Measurements from ENCODE around the gene FAM241B.

The FAM241B gene

GRCh38 chr10:69649786-69650550 is 19.9 kb downstream of the FAM241B start:
- no peak for DNase-seq

- DNase-seq: no peak
Observed at GRCh38 chr10:69650589-69651261, 20.7 kb downstream of the FAM241B start.

DNA sequence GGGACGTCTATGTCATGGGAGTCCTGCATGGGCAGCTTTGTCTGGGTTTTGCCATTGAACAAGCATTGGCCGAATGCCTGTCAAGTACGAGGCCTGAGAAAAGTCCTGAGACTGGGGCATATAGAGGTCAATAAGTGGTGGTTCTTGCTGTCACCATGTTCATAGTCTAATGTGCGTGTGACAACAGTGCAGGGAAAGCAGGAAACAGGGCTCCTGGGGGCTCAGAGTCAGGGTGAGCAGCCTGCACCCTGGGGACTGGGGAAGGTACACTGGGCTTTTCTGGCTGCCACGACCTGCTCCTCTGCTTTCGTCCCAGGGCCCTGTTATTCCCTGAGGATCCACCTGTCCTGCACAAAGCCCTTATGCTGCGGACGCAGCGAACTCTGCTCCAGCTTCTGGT is 21.3 kb downstream of the FAM241B start:
- DNase-seq: no peak

GRCh38 chr10:69652111-69652856 is 22.2 kb downstream of the FAM241B start:
- DNase-seq: no peak

- DNase-seq: no peak
Observed at GRCh38 chr10:69652857-69653199, 22.8 kb downstream of the FAM241B start.

DNA sequence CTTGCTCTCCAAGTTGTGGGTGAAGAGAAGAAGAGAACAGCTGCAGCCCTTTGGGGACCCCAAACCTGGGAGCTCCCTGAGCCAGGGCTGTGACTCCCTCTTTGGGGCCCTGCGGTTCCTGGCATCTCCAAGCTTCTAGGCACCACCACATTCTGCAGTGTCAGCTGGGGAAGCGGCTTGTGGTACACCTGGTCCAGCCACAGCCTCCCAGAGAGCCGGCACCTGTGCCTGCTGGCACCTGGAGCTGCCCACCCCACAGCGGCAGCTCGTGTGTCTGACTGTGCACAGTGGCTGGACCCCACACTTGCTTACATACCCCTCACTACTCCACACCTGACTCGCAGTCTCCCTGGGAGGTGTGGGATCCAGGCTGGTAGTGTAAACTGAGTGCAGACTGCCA is 23.5 kb downstream of the FAM241B start:
- DNase-seq: no peak

DNA sequence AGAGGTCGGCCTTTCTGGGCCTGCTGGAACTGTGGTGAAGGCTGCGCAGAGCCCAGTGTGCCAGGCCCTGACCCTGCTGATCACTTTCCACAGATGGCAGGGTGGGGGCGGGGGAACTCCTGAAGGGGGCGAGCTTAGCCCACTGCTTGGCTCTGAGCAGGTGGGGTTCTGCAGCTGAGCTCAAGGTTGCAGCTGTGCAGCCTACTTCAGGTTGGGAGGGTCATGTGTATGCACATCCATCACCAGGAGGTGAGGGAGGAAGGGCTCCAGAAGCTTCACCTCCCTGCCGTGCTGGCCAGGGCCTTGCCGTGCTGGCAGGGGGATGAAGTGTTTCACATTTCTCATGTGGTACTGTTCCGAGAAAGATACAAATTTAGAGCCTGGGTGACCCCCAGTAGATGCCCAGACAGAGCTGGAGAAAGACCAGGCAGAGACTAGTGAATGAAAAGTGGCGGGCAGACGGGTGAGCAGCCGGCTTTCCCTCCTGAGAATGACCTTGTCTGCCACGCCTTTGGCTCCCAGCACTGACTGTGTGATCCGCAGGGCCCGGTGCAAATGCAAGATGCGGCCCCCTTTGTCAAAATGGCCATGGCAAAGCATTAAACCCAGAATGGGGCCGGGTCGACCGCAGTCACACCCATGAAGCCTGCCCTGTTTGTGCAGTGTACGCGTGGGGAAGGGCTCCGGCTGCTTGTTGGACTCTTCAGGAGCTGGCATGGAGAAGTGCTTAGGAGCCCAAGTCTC is 25.2 kb downstream of the FAM241B start:
- DNase-seq: no peak

DNA sequence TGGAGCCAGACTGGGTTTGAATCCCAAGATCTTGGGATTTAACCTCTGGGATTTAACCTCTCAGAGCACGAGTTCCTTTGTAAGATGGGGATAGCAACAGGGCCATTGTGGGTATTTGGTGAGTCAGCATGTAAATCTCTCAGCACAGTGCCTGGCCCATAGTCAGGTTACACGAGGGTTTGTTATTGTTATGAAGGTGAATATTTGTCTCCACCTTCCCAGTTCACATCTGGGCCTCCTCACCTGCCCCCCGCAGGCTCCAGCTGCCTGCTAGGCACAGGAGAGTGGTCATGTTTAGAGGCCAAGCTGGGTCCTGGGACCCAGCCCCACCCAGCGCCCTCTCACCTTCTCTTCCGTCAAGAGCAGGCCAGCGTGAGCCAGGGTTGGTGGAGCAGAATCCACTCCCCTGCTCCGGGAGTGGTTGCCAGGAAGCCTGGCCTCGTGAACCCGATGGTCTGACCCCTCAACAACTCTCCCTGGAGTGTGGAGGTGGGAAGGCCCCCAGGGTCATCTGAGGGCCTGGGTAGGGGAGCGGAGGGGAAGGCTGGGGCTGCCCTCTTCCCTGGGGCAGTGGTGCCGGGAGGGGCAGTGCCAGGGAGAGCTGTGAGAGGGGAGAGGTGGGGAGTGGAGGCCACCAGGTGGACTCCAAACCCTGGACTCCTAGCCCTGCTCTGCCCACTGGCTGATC is 26.0 kb downstream of the FAM241B start:
- DNase-seq: no peak

DNA sequence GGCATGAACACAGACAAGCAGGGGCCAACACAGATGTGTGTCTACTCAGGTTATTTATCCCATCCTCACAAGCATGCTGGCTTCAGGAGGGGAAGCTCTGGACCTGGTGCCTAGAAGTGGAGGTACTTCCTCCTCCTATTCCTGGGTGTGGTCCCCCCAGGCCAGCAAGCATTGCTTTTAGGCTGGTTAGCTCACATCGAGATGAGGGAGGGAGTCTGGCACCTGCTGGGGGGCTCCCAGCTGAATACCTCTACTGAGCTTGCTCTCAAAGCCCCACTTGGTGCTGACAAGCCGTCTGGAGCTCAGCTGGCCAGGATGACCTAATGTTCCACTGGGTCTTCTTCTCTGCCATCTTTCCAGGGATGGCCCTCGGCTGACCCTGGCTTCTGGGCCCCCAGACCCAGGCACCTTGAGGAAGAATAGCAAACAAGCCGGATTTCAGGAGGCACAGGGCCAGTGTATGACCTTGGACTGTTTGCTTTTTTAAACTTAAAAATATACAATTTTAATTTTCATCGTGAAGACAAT is 26.8 kb downstream of the FAM241B start:
- no peak for DNase-seq

DNA sequence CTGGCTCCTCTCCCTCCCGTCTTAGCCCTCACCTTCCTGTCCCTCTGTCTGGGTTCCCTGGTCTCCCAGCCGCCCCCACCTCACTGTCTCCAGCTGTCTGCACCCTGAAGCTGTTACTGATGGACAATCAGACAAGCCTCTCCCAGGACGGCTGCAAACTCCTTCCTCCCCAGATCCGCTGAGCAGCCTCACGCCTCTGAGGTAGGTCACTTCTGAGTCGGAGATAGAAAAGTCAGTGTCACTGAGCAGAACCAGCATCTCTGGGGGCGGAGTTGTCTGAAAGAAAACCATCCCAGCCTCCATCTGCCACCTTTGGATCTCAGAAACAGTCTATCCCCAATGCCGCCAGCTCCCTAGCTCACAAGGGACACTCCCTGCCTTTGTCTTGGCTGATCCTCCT is 27.4 kb downstream of the FAM241B start:
- no peak for DNase-seq

GRCh38 chr10:69657866-69658265 is 27.8 kb downstream of the FAM241B start:
- DNase-seq: no peak

- no peak for DNase-seq
Observed at GRCh38 chr10:69659241-69660038, 29.4 kb downstream of the FAM241B start.

DNA sequence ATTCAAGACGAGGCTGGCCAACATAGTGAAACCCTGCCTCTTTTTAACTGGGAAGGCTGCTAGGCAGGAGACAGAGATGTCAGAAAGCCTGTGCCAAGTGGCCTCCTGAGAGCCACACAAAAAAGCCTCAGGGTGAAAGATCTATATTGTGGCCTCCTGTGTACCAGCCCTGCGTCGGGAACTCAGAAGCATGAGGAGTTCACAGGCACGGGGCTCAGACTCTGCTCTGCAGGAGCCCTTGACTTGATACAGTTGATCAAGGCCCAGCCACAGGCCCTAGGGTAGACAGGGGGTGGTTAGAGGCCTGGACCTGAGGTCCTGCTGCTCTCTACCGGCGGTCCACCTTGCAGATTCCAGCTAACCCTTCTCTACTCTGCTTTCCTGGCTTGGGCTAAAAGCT is 30.2 kb downstream of the FAM241B start:
- DNase-seq: no peak

DNA sequence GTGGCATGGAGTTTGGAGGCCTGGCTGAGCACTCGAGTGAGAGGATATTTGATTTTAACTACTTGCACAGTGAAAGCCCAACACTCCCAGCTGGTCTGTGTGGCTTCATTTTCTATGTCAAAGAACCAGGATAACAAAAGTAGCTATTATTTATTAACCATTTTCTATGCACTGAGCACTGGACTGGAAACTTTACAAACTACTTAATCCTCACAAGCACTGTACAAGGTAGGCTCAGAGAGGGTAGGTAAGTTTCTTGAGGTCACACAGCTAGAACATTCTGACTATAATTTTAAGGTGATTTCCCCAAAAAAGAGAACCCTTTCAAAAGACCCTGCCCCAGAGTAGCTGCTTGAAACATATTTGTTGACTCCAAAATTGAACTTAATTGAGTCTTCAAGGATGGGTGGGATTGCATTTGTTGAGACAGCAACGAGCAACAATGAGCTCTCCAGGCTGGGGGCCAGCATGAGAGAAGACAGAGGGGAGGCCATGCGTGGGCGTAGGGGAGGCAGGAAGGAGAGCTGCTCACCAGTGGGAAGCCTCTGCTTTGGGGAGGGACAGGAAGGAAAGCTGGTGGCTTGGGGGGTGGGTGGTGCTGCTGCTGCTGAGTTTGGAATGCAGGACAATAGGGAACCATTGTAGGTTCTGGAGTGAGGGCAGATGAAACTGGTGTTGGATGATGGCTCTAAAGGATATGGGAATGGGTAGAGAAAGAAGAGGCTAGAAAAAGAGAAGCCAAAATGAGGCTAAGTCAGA is 31.5 kb downstream of the FAM241B start:
- DNase-seq: no peak

DNA sequence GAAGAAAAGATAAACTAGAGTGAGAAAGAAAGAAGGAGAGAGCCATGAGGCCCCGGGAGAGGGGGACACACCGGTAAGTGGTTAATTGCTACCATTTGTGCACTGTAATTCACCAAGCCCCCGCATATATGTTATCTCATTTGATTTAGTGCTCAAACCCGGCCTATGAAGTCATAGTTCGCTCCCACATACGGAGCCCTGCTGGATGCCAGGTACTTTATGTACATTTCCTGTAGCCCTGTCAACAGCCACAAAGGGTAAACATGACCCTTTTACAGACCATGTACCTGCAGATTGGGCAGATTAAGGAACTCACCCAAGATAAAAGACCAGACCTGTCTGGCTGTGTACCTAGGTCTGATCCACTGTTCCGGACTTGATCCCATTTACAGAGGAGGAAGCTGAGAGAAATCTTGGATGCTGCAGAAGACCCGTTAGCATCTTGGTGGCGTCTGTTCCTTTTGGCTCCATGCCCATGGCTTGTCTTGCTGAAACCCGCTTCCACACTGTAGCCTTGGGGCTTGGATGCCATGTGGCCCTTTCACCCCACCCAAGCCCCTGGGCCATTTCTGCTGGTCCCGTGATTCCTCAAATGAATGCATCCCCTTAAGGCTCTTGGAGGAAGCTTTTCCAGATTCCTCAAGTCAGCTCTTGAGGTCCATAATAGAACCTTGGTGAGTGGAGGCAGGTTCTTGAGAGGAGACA is 32.3 kb downstream of the FAM241B start:
- no peak for DNase-seq

DNA sequence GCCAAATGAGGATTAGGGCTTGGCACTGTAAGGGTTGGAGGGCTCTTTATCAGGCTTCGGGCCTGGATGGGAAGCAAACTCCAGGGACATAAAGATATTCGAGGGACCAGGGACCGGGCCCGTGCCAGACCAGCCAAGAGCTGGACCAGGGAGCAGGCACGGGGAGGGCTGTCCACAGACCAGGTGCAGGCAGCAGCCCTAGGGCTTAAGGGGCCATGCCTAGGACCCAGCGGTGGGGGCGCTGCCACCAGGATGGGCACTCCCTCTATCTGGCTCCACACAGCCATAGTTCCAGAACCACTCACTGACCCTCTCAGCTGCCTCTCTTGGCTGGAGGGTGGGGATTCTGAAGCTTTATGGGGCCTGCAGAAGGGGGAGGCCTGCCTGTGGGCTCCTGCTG is 32.9 kb downstream of the FAM241B start:
- DNase-seq: no peak

GRCh38 chr10:69663369-69663947 is 33.4 kb downstream of the FAM241B start:
- no peak for DNase-seq

DNA sequence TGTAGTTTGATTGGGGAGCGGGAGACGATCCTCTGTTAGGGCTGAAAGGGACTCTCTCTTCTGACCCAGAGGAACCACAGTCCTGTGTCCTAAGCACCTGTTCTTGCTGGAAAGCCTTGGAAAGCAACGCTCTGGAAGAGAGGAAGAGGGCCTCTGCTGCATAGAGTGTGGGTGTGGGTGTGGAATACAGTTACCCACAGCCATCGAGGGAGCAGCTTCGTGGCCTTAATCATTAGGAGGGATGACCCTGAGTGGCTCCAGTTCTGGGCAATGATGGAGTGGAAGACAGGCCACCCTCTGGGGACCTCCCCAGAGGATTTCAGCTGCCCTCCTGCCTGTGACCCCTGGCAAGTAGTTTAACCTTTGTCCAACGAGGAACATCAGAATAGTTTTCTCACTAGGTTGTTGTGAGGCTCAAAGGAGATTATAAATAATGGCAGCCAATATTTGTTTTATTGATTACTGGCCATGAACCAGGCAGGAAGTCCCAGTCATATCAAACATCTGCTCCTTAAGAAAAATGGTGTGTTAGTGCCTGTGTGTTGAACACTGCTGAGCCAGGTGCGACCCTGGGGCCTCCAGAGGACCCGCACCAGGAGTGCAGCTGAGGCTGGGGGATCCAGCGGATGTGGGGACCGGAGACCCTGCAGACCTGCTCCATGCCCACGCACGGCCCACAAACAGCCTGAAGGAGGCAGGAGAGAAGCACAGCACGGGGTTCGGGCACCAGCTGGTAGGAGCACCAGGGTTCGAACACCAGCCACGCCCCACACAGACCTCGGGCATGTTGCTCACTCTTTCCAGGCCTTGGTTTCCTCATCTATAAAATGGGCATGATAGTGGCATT is 35.6 kb downstream of the FAM241B start:
- no peak for DNase-seq

DNA sequence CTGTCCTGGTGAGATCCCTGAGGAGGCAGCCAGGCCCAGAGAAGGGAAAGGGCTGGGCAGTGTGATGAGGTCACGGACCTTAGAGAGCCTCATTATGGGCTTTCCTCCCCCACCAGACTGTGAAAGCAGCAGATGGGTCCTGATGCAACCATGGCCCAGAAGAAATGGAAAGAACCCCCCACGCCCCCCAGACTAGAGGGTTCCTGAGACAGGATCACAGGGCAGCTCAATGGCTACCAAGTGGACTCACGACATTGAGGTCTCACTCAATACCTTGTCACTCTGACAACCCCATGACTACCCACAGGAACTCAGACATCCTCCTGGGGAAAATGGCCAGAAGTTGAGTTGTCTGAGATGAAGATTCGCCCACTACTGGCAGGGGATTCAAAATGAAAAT is 36.7 kb downstream of the FAM241B start:
- DNase-seq: no peak
